Ecto neural progenitor cell (in vitro differentiated cells): ENCODE measurements around the gene STRBP.
A peak's percentile ranks its signal among the peaks of the same experiment; 100 is the strongest.
"Not testable (repeated sequence)": the region's sequence is repeated elsewhere in the genome, so short reads cannot be mapped to it uniquely, and the experiment has no call there.

Experiments used
- DNase-seq: peaks from one replicate; pipeline ENCODE4 v3.0.0-alpha.2; 2018; ENCODE audit warnings: low spot score

STRBP gene

GRCh38 chr9:123282362-123283047 lies 14.1 kb upstream of the STRBP start:
- no peak for DNase-seq

GRCh38 chr9:123281659-123282350 lies 13.4 kb upstream of the STRBP start:
- no peak for DNase-seq

GRCh38 chr9:123278879-123279493 lies 10.6 kb upstream of the STRBP start:
- not testable (repeated sequence) for DNase-seq

- DNase-seq, result no peak
Measured at GRCh38 chr9:123278361-123278760, 10.0 kb upstream of the STRBP start.

- no peak for DNase-seq
Measured at GRCh38 chr9:123276551-123276950, 8.2 kb upstream of the STRBP start.

- not testable (repeated sequence) for DNase-seq
Measured at GRCh38 chr9:123271133-123271532, 2.7 kb upstream of the STRBP start.

- no peak for DNase-seq
Measured at GRCh38 chr9:123269281-123269680, 895 bp upstream of the STRBP start.

- peak; percentile 79 for DNase-seq
Measured at GRCh38 chr9:123268199-123268464, 254 bp downstream of the STRBP start.

- DNase-seq, result peak; percentile 54
Measured at GRCh38 chr9:123267481-123268198, 746 bp downstream of the STRBP start.

GRCh38 chr9:123266655-123267399 lies 1.6 kb downstream of the STRBP start:
- no peak for DNase-seq

- DNase-seq, result no peak
Measured at GRCh38 chr9:123265833-123266232, 2.6 kb downstream of the STRBP start.

- no peak for DNase-seq
Measured at GRCh38 chr9:123263227-123263626, 5.2 kb downstream of the STRBP start.

GRCh38 chr9:123262338-123262737 lies 6.0 kb downstream of the STRBP start:
- no peak for DNase-seq

- DNase-seq, result no peak
Measured at GRCh38 chr9:123261006-123261677, 7.2 kb downstream of the STRBP start.

- DNase-seq, result no peak
Measured at GRCh38 chr9:123260340-123260739, 8.0 kb downstream of the STRBP start.

- DNase-seq, result no peak
Measured at GRCh38 chr9:123257276-123257675, 11.1 kb downstream of the STRBP start.

- no peak for DNase-seq
Measured at GRCh38 chr9:123255718-123256117, 12.7 kb downstream of the STRBP start.

GRCh38 chr9:123253204-123253603 lies 15.2 kb downstream of the STRBP start:
- no peak for DNase-seq

- DNase-seq, result no peak
Measured at GRCh38 chr9:123251741-123252140, 16.6 kb downstream of the STRBP start.

- DNase-seq, result no peak
Measured at GRCh38 chr9:123251324-123251723, 17.1 kb downstream of the STRBP start.

- no peak for DNase-seq
Measured at GRCh38 chr9:123250504-123250903, 17.9 kb downstream of the STRBP start.

GRCh38 chr9:123249162-123249561 lies 19.2 kb downstream of the STRBP start:
- not testable (repeated sequence) for DNase-seq
